Pons (tissue), 1 donor: Measurements from ENCODE around the gene NCAPG.

ENCODE experiments used
- DNase-seq: peaks from one replicate; pipeline ENCODE4 v3.0.0-alpha.2; 2016; ENCODE audit warnings: low spot score

NCAPG gene

DNA sequence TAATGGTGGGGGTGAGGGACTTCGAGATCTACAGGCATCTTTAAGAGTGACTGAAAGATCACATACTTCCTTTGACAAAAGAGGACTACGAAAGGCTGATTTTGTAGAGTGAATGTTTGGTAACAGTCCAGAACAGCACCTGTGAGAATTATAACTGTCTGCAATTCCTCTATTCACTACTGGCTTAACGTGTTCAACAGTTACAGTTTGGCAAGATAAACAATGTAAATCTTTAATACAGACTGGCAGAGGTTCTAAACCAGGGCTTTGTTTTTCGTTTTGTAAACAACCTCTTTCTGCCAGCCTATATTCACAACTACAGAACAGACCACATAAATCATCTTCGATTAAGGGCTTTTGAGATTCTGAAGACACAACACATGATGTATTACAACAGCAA, 66.9 kb downstream of the NCAPG start:
- peak; percentile 29 for DNase-seq

DNA sequence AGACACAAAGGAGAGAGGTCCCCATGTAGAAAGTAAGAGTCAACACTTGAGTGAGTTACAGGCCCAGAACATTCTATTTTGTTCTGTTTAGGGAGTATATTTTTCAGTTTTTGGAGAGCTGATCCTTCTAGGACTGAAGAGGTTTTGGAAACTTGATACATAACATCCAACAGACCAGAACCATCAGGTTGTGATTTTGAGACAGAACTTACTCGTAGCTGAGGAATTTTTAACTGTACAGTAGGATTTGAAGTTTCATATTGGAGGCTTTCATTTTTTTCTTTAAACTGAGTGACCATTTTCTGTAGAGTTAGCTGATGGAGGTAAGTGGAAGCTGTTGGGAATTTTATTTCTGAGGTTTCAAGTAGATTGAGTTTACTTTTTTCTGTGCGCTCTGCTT, 73.3 kb downstream of the NCAPG start:
- DNase-seq, result no peak

DNA sequence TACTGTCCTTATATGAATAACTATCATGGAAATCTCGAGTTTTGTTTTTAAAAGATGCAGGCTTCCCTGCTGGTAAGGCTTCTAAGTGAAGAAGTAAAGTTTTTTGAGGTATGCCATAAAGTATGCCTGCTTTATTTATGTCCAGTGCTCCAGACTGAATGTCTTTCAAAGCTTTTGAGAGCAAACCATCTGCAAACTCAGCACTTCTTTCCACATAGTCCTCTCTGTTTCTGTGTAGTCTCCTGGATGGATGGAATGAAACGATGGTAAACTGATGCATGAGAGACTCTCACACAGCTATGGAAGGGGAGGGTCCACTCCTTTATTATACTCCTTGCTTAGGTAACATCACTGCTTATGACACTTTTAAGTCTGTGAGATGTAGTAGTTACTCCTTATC, 73.7 kb downstream of the NCAPG start:
- DNase-seq, result no peak

DNA sequence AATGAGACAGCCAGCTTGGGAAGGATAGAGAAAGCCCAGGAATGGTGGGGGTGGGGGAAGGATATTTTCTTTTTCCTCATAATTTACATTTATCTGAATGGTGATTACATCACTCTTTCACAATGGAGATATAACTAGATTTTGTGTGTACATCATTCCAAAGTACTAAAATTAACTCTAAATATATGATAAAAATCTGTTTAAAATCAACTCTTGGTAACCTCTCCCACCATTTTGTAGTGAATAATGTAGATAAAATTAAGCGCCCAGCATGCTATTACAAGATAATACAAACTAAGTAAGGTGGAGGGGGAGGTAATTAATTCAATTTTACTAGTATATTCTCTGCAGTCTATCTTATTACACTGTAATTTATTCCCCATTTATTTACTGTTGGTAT, 78.9 kb downstream of the NCAPG start:
- DNase-seq, result no peak

DNA sequence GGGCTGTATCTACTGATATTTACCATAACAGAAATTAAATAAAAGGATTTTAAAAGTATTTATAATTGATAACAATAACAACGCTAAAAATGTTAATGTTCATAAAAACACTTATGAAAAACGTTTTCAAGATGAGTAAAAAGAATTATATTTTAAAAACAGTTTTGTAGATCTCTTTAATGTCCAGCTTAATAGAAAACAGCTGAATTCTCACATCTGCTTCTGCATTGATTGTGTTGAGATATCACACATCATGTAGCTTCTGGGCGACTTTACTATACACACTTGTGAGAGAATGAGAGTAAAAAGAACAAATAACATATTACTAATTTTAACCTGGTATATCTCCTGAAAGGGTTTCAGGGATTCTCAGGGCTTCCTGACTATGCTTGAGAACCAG, 83.6 kb downstream of the NCAPG start:
- no peak for DNase-seq
